Raji (cell line): ENCODE data around the gene PDE6B.

Experiments
- POLR2A ChIP-seq: IDR thresholded peaks from 2 replicates; pipeline ENCODE4 v1.6.1; 2011; ENCODE audit warnings: low read depth, low read length, control low read depth; ENCODE audit not compliant: insufficient read depth

The PDE6B gene

DNA sequence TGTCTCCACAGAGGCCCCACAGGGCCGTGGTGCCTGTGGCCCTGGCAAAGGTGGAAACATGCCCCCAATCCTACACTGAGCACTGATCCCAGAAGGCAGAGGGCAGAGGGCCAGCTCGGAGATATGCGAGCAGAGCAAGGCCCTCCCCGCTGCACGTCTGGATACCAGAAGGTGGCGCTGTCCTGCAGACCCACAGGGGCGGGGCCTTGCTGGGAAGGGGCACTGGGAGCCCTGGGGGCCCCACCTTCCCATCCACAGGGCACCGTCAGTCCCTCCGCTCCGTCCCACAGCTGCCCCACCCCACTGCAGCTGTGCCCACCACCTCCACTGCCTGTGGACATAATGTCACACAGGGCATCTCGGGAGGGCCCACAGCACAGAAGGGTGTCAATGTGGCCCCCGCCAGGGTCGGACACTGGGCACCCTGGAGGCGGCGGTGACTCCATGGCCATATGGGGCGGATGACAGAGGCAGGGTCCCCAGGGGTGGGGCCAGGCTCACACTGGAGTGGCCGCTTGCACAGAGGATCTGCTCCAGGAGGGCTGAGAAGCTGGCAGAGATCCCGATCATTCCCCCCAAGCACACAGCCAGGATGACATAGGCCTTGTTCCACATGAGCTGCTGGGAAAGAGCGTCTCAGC is 58.7 kb downstream of the PDE6B start:
- TF ChIP-seq POLR2A: 0 out of 2 replicates have a peak, but pooled peaks have one; percentile 20

GRCh38 chr4:684623-685327 is 59.4 kb downstream of the PDE6B start:
- no peak; the same call in 1 of the 2 replicates for TF ChIP-seq POLR2A

DNA sequence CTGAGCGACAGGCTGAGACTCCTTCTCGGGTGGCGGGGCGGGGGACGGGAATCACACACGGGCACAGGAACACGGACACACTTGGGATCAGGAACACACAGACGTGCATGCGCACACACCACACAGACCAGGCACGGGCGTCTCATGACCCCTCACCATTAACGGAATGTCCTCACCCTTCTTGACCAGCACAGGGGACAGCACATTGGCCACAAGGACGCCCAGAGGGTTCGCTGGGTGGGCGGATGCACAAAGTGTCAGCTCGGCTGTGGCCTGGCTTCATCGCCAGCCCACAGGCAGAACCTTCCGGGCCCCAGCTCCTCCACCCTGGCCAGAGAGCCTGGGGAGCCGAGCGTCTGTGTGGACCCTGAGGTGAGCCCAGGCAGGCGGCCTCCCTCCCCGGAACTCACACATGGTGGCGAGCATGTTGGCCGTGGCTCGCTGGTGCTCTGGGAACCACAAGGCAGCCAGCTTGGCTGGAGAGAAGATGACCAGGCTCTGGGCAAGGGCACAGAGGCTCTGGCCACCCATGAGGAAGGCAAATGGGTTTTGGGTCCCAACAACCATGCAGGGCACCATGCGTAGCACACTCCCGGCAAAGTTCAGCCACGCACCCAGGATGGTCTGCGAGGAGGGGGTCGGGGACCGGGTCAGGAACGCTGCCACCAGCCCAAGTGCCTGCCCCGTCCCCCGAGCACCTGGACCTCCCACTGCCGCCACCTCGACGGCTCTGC is 60.5 kb downstream of the PDE6B start:
- TF ChIP-seq POLR2A: 0 out of 2 replicates have a peak, but pooled peaks have one; percentile 3

- 0 out of 2 replicates have a peak, but pooled peaks have one; percentile 1 for TF ChIP-seq POLR2A
Measured at GRCh38 chr4:686413-687040, 61.2 kb downstream of the PDE6B start.

DNA sequence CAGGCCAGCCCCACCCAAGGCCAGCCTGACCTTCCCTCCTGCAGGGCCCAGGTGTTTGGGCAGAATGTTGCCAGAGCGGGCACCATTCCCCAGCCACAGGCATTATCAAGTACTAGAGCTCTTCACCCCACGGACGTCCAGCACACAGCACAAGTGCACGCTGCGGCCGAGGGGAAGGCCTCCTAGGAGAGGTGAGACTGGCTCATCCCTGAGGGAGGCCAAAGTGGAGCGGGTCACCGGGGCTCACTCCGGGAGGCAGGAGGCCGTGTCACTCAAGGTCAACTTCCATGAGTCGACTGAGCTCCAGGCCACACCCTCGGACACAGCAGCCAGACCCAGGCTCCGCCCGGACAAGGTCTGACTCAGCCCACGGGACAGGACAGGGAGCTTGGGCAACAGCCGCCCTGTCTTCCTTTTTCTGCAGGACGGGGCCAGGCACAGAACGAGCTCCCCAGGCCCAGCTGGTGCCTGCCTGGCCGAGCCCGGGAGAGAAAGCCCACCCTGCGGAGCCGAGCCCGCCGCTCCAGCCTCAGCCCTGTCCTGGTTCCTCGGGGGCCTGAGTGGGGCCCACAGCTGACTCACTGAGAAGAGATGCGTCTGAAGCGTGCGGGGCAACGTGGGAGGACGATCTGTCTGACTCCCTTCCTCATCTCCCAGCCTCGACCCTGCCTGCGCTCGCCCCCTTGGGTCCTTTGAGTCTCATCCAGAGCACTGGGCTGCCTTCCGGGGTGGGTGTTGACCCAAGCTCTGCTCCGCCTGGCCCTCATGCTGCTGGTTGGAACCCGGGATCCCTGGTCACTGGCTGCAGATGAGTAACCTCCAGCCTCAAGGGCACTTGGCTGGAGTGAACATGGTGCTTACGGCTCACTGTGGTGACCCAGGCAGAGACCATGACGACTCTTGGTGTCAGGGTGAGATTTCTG is 61.9 kb downstream of the PDE6B start:
- no peak for TF ChIP-seq POLR2A

DNA sequence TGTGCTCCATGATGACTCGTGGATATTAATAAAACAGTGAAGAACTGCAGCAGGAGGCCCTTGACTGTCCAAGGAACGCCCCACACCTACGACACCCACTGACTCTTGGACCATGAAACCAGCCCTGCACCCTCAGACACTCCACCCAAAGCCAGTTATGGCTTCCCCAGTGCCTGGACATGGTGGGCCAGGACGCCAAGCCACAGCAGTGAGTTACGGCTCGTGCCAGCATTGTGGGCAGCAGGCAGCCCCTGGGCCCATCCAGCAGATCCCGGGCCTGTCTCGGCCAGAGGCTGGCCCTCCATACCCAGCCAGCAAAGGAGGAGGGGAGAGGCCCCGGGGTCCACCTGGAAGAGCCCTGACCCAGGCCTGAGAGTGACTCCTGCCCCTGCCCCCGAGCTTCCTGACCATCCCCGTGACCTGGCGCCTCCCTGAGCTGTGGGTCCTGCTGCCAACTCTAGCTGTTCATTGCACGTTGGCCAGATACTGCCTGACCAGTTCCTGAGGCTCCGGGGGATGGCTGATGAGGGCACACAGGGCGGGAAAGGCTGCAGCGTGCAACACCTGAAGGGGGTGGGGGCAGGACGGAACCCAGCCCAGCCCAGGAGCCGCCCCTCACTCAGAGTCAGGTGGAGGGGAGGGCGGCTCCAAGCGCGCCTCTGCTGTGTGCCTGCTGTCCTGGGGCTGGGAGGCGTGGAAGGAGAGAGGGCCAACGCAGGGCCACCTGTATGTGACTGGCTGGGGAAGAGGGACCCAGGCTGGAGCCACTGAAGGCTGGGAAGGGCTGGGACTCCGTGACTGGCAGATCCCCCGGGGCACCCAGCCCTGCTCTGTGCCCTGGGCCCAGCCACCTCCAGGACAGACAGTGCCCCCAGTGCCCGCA is 62.8 kb downstream of the PDE6B start:
- TF ChIP-seq POLR2A: no peak

- TF ChIP-seq POLR2A: no peak
Measured at GRCh38 chr4:688854-689681, 63.7 kb downstream of the PDE6B start, which contains the start of gene SLC49A3. TSS of gene SLC49A3 (minus strand) at chr4:689151. CDS start at chr4:689127, 24 bp downstream.

GRCh38 chr4:689723-690122 is 64.3 kb downstream of the PDE6B start:
- no peak for TF ChIP-seq POLR2A

- no peak for TF ChIP-seq POLR2A
Measured at GRCh38 chr4:692771-693554, 67.6 kb downstream of the PDE6B start.

GRCh38 chr4:699816-700580 is 74.6 kb downstream of the PDE6B start:
- TF ChIP-seq POLR2A: no peak

DNA sequence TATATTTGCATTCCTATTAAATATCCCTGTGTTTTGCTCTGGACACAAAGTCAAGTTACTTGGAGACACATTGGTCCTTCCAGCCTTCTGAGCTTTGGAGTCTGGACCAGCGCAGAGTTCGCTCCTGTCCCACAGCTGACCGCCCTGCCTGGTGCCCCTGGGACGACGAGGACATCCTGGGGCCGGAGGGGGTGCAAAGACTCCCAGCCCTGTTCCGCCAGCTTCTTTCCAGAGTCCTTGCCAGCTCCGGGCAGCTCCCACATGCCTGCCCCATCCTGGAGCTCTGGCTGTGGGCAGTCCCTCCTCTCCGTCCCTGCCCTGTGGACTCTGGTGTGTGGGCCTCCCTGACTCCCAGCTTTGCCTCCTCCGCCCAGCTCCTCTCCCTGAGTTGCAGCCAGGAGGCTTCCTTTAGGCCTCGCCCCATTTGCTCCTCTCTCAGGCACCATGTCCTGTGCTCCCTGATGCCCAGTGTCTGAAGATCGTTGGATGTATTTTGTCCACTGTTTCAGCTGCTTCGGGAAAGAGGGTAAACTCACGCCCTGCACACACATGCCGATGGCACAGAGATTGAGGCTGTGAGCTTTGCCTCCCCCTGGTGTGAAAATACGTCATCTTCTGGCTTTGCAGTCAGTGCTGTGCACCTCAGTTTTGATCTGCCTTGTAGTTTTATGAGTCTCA is 75.4 kb downstream of the PDE6B start:
- TF ChIP-seq POLR2A: no peak

DNA sequence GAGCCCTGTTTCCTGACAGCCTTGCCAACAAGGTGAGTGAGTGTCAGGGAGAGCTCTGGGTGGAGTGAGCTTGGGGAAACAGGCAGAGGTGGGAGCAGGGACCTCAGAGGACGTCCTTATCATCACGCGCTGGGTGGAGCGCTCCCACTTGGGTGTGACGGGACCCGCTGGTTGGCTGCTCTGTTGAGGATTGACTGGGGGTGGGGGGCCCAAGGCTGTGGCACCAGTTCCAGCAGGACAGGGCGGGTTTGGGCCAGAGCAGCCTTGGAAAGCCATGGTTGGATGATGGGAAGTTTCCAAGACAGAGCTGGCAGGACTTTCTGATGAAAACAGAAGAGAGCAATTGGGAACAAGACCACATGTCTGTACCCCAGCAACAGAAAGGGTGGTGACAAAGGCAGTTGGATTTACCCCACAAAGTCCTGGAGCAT is 77.3 kb downstream of the PDE6B start:
- TF ChIP-seq POLR2A: no peak
